ENCODE measurements around the gene MYO1D.

Gene MYO1D

DNA sequence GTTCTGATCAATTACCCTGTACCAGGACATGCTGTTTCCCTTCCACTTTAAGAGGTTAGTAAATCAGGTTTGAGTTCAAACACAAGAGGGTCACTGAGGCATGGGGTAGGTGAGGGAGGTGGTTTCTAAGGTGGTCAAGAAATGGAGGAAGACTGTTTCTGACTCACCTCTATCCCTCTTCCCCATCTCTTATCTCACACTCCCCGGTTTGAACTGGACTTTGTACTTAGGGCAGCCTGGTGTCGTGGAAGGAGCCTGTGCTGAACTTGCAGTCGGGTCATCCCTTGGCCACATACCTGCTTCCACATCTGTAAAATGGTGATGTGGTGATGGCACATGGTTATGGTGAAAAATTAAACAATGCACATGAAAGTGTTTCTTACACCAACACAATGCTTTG lies 33.8 kb upstream of the MYO1D start:
- Histone ChIP-seq H3K79me2 (ENCODE audit: low read length) (no peaks in the 10 kb centered on the region), H3K9me3 (ENCODE audit: insufficient read depth, low read length) (no peaks in the 10 kb centered on the region), H3K27me3 (ENCODE audit: low read depth, low read length) (no peaks in the 10 kb centered on the region), H3K27ac (ENCODE audit: low read length) (no peak overlapping the region), H2AFZ (ENCODE audit: low read depth, low read length) (peak overlapping the region; percentile 100; the same call in 1 of the 2 replicates), H3K4me1 (ENCODE audit: low read length) (peaks cover 14% of the 10 kb centered on the region), H3K9ac (ENCODE audit: low read length) (no peak overlapping the region), H4K20me1 (ENCODE audit: insufficient read depth, low read length) (no peaks in the 10 kb centered on the region), H3K4me2 (ENCODE audit: low read length) (no peak overlapping the region), H3K36me3 (replicated peaks; ENCODE audit: low read depth, low read length) (no peaks in the 10 kb centered on the region), H3K4me3 (ENCODE audit: low read length) (no peak overlapping the region)
- TF ChIP-seq, protein P1, sequence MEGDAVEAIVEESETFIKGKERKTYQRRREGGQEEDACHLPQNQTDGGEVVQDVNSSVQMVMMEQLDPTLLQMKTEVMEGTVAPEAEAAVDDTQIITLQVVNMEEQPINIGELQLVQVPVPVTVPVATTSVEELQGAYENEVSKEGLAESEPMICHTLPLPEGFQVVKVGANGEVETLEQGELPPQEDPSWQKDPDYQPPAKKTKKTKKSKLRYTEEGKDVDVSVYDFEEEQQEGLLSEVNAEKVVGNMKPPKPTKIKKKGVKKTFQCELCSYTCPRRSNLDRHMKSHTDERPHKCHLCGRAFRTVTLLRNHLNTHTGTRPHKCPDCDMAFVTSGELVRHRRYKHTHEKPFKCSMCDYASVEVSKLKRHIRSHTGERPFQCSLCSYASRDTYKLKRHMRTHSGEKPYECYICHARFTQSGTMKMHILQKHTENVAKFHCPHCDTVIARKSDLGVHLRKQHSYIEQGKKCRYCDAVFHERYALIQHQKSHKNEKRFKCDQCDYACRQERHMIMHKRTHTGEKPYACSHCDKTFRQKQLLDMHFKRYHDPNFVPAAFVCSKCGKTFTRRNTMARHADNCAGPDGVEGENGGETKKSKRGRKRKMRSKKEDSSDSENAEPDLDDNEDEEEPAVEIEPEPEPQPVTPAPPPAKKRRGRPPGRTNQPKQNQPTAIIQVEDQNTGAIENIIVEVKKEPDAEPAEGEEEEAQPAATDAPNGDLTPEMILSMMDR (IDR thresholded peaks at IDR 0.05; ENCODE audit: low read depth, low read length), result no peak
- TF ChIP-seq EZH2phosphoT487 (IDR thresholded peaks at IDR 0.05; ENCODE audit: low read depth), result no peak

DNA sequence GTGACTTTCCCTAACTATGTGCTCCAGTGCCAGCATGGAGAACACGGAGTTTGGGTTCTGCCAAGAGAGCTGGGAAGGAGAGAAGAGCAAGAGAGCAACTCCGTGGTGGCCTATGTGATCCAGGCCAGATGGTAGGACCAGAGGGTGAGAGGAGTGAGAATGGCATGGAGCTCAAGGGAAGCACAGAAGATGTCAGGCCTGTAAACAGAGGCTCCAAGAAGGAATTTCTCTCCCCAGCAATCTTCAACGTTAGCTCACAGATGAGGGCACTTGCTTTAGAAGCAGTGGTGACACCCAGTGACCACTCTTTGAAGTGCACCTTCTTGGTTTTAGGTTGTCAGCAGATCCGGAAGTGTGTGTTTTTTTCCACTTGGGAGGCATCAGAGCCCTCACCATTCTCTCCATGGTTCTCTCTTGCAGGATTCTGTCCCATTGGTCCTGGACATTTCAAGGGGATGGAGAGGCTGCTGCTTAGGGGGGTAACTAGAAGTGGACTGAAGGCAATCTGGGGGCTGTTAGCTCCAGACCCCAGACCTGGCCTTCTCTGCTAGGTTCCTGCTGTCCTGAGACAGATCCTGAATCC lies 33.0 kb upstream of the MYO1D start:
- no peaks in the 10 kb centered on the region for H3K79me2 ChIP-seq (ENCODE audit: low read length)
- no peaks in the 10 kb centered on the region for H4K20me1 ChIP-seq (ENCODE audit: insufficient read depth, low read length)
- no peaks in the 10 kb centered on the region for H3K27me3 ChIP-seq (ENCODE audit: low read depth, low read length)
- H2AFZ ChIP-seq (ENCODE audit: low read depth, low read length), result peak overlapping the region; percentile 100
- peak overlapping the region; percentile 46 for H3K4me2 ChIP-seq (ENCODE audit: low read length)
- H3K4me1 ChIP-seq (ENCODE audit: low read length), result peaks cover 8% of the 10 kb centered on the region
- H3K9me3 ChIP-seq (ENCODE audit: insufficient read depth, low read length), result no peaks in the 10 kb centered on the region
- H3K36me3 ChIP-seq (replicated peaks; ENCODE audit: low read depth, low read length), result no peaks in the 10 kb centered on the region
- no peak overlapping the region for H3K4me3 ChIP-seq (ENCODE audit: low read length)
- H3K27ac ChIP-seq (ENCODE audit: low read length), result no peak overlapping the region
- TF ChIP-seq, protein P1 (IDR thresholded peaks at IDR 0.05; ENCODE audit: low read depth, low read length), result peak; percentile 84
- TF ChIP-seq EZH2phosphoT487 (IDR thresholded peaks at IDR 0.05; ENCODE audit: low read depth), result no peak
- peak overlapping the region; percentile 38 for H3K9ac ChIP-seq (ENCODE audit: low read length)

- Histone ChIP-seq H3K4me2 (ENCODE audit: low read length) (no peak overlapping the region), H3K9ac (ENCODE audit: low read length) (no peak overlapping the region), H3K79me2 (ENCODE audit: low read length) (no peaks in the 10 kb centered on the region), H4K20me1 (ENCODE audit: insufficient read depth, low read length) (no peaks in the 10 kb centered on the region), H3K27ac (ENCODE audit: low read length) (no peak overlapping the region), H3K27me3 (ENCODE audit: low read depth, low read length) (no peaks in the 10 kb centered on the region), H2AFZ (ENCODE audit: low read depth, low read length) (no peak overlapping the region), H3K9me3 (ENCODE audit: insufficient read depth, low read length) (no peaks in the 10 kb centered on the region), H3K4me3 (ENCODE audit: low read length) (no peak overlapping the region), H3K36me3 (replicated peaks; ENCODE audit: low read depth, low read length) (no peaks in the 10 kb centered on the region), H3K4me1 (ENCODE audit: low read length) (peaks cover 6% of the 10 kb centered on the region)
- TF ChIP-seq, protein P1 (IDR thresholded peaks at IDR 0.05; ENCODE audit: low read depth, low read length), result no peak
- no peak for TF ChIP-seq EZH2phosphoT487 (IDR thresholded peaks at IDR 0.05; ENCODE audit: low read depth)
Measured at GRCh38 chr17:32907583-32907982, 30.7 kb upstream of the MYO1D start.

- Histone ChIP-seq H3K9me3 (ENCODE audit: insufficient read depth, low read length) (peaks cover 4% of the 10 kb centered on the region; the same call in 1 of the 2 replicates), H3K9ac (ENCODE audit: low read length) (no peak overlapping the region), H3K4me2 (ENCODE audit: low read length) (no peak overlapping the region), H3K4me3 (ENCODE audit: low read length) (no peak overlapping the region), H3K27ac (ENCODE audit: low read length) (no peak overlapping the region), H4K20me1 (ENCODE audit: insufficient read depth, low read length) (no peaks in the 10 kb centered on the region), H2AFZ (ENCODE audit: low read depth, low read length) (no peak overlapping the region), H3K4me1 (ENCODE audit: low read length) (peaks cover 2% of the 10 kb centered on the region; the same call in 1 of the 2 replicates), H3K36me3 (replicated peaks; ENCODE audit: low read depth, low read length) (no peaks in the 10 kb centered on the region), H3K79me2 (ENCODE audit: low read length) (no peaks in the 10 kb centered on the region), H3K27me3 (ENCODE audit: low read depth, low read length) (no peaks in the 10 kb centered on the region)
- TF ChIP-seq EZH2phosphoT487 (IDR thresholded peaks at IDR 0.05; ENCODE audit: low read depth), result no peak
- TF ChIP-seq, protein P1 (IDR thresholded peaks at IDR 0.05; ENCODE audit: low read depth, low read length), result no peak
Measured at GRCh38 chr17:32904891-32905290, 28.0 kb upstream of the MYO1D start.

Measured in OCI-LY3 (cell line).